Stimulated activated naive B cell treated with anti-CD40 and anti-IgM and Interleukin-4, amounts not matched to agents 10 μg/mL and 1 μg/mL and 100 μg/mL, for 72 hours (primary cell): Measurements from ENCODE around the gene TMCC2.

Experiments
- ATAC-seq, 2 donors: fragments of 150-1000 bp; cut with Tn5 transposase; replicated peaks; 2 replicates each; pipeline ENCODE4 v1.10.0; 2021; ENCODE audit warnings: moderate library complexity in 1 of 2
- DNase-seq: peaks from one replicate; pipeline ENCODE4 v3.0.0; 2021
- H3K27ac Mint-ChIP-seq: one replicate; pipeline ENCODE4 v1.8.0; 2022; ENCODE audit warnings: mild to moderate bottlenecking, mixed read lengths
- H3K27me3 Mint-ChIP-seq, 2 donors: one replicate each; pipeline ENCODE4 v1.8.0; 2022; ENCODE audit warnings: mixed read lengths in 2 of 2
- H3K36me3 Mint-ChIP-seq, 2 donors: one replicate each; pipeline ENCODE4 v1.8.0; 2022; ENCODE audit warnings: mixed read lengths in 2 of 2, mild to moderate bottlenecking in 1 of 2
- H3K4me1 Mint-ChIP-seq, 2 donors: one replicate each; pipeline ENCODE4 v1.8.0; 2022; ENCODE audit warnings: mixed read lengths in 2 of 2, mild to moderate bottlenecking in 1 of 2
- H3K4me3 Mint-ChIP-seq, 2 donors: one replicate each; pipeline ENCODE4 v1.8.0; 2022; ENCODE audit warnings: mild to moderate bottlenecking in 2 of 2, mixed read lengths in 2 of 2, moderate library complexity in 1 of 2
- H3K9me3 Mint-ChIP-seq, 2 donors: one replicate each; pipeline ENCODE4 v1.8.0; 2022; ENCODE audit warnings: mixed read lengths in 2 of 2, mild to moderate bottlenecking in 1 of 2

TMCC2 gene

GRCh38 chr1:205267306-205267902 lies 39.7 kb downstream of the TMCC2 start:
- no peak overlapping the region for H3K4me3 Mint-ChIP-seq
- H3K4me1 Mint-ChIP-seq: peaks cover 11% of the 10 kb centered on the region in 2 donors
- DNase-seq (no peak), ATAC-seq (no peak)
- H3K27me3 Mint-ChIP-seq: peaks cover 5 to 17% of the 10 kb centered on the region in 2 donors
- peak overlapping the region; percentile 10 for H3K27ac Mint-ChIP-seq
- peaks cover 4 to 11% of the 10 kb centered on the region in 2 donors for H3K36me3 Mint-ChIP-seq
- no peaks in the 10 kb centered on the region for H3K9me3 Mint-ChIP-seq

GRCh38 chr1:205268846-205269680 lies 41.3 kb downstream of the TMCC2 start:
- no peak overlapping the region for H3K4me3 Mint-ChIP-seq
- ATAC-seq: no peak
- no peaks in the 10 kb centered on the region for H3K9me3 Mint-ChIP-seq
- no peak overlapping the region for H3K27ac Mint-ChIP-seq
- H3K4me1 Mint-ChIP-seq: peaks cover 17% of the 10 kb centered on the region in 2 donors
- H3K27me3 Mint-ChIP-seq: peaks cover 5 to 6% of the 10 kb centered on the region in 2 donors
- DNase-seq: no peak
- H3K36me3 Mint-ChIP-seq: peaks cover 4 to 11% of the 10 kb centered on the region in 2 donors

DNA sequence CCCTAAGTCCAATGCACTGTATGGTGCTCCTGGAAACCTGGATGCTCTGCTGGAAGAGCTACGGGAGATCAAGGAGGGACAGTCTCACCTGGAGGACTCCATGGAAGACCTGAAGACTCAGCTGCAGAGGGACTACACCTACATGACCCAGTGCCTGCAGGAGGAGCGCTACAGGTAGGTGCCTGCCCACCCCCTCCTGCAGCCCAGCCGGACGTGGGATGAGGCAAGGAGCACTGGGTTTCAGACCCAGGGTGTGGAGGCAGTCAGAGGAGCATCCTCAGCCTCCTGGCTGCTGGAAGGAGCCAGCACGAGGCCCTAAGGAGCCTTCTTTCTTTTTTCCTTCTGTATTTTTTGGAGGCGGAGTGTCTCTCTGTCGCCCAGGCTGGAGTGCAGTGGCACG lies 42.0 kb downstream of the TMCC2 start:
- H3K36me3 Mint-ChIP-seq: peaks cover 4 to 11% of the 10 kb centered on the region in 2 donors
- no peak overlapping the region for H3K27ac Mint-ChIP-seq
- DNase-seq (no peak), ATAC-seq (no peak)
- peaks cover 19 to 24% of the 10 kb centered on the region in 2 donors for H3K4me1 Mint-ChIP-seq
- no peaks in the 10 kb centered on the region for H3K9me3 Mint-ChIP-seq
- no peak overlapping the region for H3K4me3 Mint-ChIP-seq
- H3K27me3 Mint-ChIP-seq: peaks cover 5 to 6% of the 10 kb centered on the region in 2 donors

- Mint-ChIP-seq H3K9me3 (no peaks in the 10 kb centered on the region), H3K27me3 (peaks cover 5 to 6% of the 10 kb centered on the region in 2 donors), H3K4me1 (peaks cover 23 to 29% of the 10 kb centered on the region in 2 donors), H3K36me3 (peaks cover 4 to 11% of the 10 kb centered on the region in 2 donors), H3K27ac (no peak overlapping the region), H3K4me3 (no peak overlapping the region)
- DNase-seq: no peak
- no peak for ATAC-seq
Observed at GRCh38 chr1:205270271-205270670, 42.5 kb downstream of the TMCC2 start.

- H3K27ac Mint-ChIP-seq: no peak overlapping the region
- H3K9me3 Mint-ChIP-seq: no peaks in the 10 kb centered on the region
Observed at GRCh38 chr1:205270764-205271163, 43.0 kb downstream of the TMCC2 start.

DNA sequence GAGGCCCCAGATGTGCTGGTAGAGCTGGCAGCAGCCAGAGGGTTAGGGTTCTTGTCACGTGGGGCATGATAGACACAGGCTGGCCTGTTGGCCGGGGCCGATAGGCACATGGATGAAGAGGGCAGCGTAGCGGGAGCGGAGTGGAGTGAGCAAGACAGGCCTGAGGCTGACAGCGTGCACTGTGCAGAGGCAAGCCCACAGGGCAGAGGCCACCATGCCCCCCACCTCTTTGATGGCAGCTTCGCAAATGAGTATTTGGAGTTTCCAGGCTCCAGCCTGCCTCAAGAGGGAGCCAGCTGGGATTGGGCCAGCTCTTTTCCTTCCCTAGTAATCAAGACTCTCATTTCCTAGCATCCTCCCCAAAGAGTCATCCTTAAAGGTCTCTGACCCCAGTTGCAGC lies 43.5 kb downstream of the TMCC2 start:
- H3K4me3 Mint-ChIP-seq: no peak overlapping the region

More at GRCh38 chr1:205270764-205271163, 43.0 kb downstream of the TMCC2 start:
- peaks cover 26 to 34% of the 10 kb centered on the region in 2 donors for H3K4me1 Mint-ChIP-seq
- no peak for ATAC-seq
- H3K27me3 Mint-ChIP-seq: peaks cover 5 to 6% of the 10 kb centered on the region in 2 donors
- DNase-seq: no peak
- H3K36me3 Mint-ChIP-seq: peaks cover 4 to 11% of the 10 kb centered on the region in 2 donors
- no peak overlapping the region for H3K4me3 Mint-ChIP-seq

DNA sequence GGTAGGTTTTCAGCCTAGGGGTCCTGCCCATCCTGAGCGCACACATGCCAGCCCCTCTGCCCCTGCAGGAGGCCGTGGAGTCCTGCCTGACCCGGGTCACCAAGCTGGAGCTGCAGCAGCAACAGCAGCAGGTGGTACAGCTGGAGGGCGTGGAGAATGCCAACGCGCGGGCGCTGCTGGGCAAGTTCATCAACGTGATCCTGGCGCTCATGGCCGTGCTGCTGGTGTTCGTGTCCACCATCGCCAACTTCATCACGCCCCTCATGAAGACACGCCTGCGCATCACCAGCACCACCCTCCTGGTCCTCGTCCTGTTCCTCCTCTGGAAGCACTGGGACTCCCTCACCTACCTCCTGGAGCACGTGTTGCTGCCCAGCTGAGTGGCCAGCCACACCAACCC lies 44.0 kb downstream of the TMCC2 start:
- H3K4me1 Mint-ChIP-seq: peaks cover 34 to 43% of the 10 kb centered on the region in 2 donors
- no peak for ATAC-seq
- peaks cover 4 to 11% of the 10 kb centered on the region in 2 donors for H3K36me3 Mint-ChIP-seq
- no peak overlapping the region for H3K4me3 Mint-ChIP-seq
- no peaks in the 10 kb centered on the region for H3K9me3 Mint-ChIP-seq
- DNase-seq: no peak
- peaks cover 5 to 6% of the 10 kb centered on the region in 2 donors for H3K27me3 Mint-ChIP-seq
- H3K27ac Mint-ChIP-seq: no peak overlapping the region

More for the DNA sequence above, 43.5 kb downstream of the TMCC2 start:
- Mint-ChIP-seq H3K27me3 (peaks cover 5 to 6% of the 10 kb centered on the region in 2 donors), H3K36me3 (peaks cover 4 to 11% of the 10 kb centered on the region in 2 donors), H3K9me3 (no peaks in the 10 kb centered on the region), H3K4me1 (peaks cover 30 to 38% of the 10 kb centered on the region in 2 donors), H3K27ac (no peak overlapping the region)
- ATAC-seq (no peak), DNase-seq (no peak)

DNA sequence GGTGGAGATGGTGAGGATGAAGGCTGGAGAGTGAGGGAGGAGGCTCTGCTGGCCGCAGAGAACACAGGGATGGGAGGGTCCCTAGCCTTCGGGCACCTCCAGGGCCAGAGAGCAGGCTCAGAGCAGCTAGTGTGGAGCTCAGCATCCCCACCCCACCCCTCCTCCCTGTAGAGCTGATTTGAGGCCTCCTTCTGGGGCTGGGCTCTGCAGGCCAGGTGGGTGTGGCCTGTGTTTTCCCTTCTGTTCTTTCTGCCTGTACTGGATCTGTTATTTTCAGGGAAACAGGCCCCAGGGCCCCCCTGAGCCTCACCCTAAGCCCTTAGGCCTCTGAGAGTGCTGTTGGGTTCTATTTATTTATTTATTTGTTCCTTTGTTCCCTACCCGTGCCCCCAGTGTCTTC lies 44.8 kb downstream of the TMCC2 start:
- Mint-ChIP-seq H3K36me3 (peaks cover 4 to 11% of the 10 kb centered on the region in 2 donors), H3K9me3 (no peaks in the 10 kb centered on the region), H3K4me1 (peaks cover 31 to 48% of the 10 kb centered on the region in 2 donors), H3K4me3 (no peak overlapping the region), H3K27me3 (peaks cover 5 to 6% of the 10 kb centered on the region in 2 donors), H3K27ac (no peak overlapping the region)
- ATAC-seq (no peak), DNase-seq (no peak)

- Mint-ChIP-seq H3K27ac (no peak overlapping the region), H3K4me1 (peaks cover 34 to 55% of the 10 kb centered on the region in 2 donors), H3K27me3 (peaks cover 0 to 5% of the 10 kb centered on the region in 2 donors), H3K4me3 (peak overlapping the region in 1 of 2 donors; percentile 39), H3K36me3 (peaks cover 4 to 11% of the 10 kb centered on the region in 2 donors), H3K9me3 (no peaks in the 10 kb centered on the region)
- DNase-seq (peak; percentile 72), ATAC-seq (peak; percentile 78 to 83)
Observed at GRCh38 chr1:205273551-205273982, 45.8 kb downstream of the TMCC2 start.

DNA sequence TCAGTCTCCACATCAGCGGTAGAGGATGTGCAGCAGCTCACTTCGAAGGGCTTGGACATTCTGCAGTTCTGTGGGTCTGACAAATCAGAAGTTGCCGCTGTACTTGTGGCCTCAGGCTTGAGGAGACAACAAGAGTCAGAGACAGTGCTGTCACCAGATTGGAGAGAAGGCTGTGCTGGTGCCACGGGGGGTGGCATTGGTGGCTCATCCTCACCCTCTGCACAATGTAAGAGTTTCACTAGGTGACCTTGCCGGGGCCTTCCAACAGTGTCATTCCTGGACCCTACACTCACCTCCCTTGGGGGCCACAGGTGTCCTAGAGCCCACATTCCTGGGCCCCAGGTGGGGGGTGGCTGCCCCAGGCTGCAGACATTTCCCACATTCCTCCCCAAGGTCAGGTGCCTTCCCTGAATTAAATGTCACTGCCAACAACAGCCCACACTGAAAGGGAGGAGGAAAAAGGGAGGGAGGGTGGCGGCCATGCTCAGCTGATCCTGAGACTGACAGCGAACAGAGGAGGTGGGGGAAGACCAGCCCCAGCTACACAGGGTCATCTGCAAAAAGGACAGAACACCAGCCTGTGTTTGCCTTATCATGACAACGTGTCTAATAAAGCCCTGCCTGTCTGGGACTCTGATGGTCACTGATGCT lies 46.4 kb downstream of the TMCC2 start:
- peak overlapping the region; percentile 47 for H3K27ac Mint-ChIP-seq
- peak overlapping the region; percentile 21 to 39 for H3K4me3 Mint-ChIP-seq
- no peaks in the 10 kb centered on the region for H3K9me3 Mint-ChIP-seq
- peaks cover 38 to 61% of the 10 kb centered on the region in 2 donors for H3K4me1 Mint-ChIP-seq
- DNase-seq (peak; percentile 39), ATAC-seq (peak; percentile 70 to 77)
- no peaks in the 10 kb centered on the region for H3K27me3 Mint-ChIP-seq
- peaks cover 0 to 11% of the 10 kb centered on the region in 2 donors for H3K36me3 Mint-ChIP-seq

GRCh38 chr1:205275133-205275532 lies 47.4 kb downstream of the TMCC2 start:
- H3K27me3 Mint-ChIP-seq: no peaks in the 10 kb centered on the region
- H3K27ac Mint-ChIP-seq: peak overlapping the region; percentile 42
- H3K4me3 Mint-ChIP-seq: no peak overlapping the region
- no peaks in the 10 kb centered on the region for H3K9me3 Mint-ChIP-seq
- no peak for ATAC-seq
- peaks cover 45 to 71% of the 10 kb centered on the region in 2 donors for H3K4me1 Mint-ChIP-seq
- no peak for DNase-seq
- H3K36me3 Mint-ChIP-seq: peaks cover 0 to 11% of the 10 kb centered on the region in 2 donors

DNA sequence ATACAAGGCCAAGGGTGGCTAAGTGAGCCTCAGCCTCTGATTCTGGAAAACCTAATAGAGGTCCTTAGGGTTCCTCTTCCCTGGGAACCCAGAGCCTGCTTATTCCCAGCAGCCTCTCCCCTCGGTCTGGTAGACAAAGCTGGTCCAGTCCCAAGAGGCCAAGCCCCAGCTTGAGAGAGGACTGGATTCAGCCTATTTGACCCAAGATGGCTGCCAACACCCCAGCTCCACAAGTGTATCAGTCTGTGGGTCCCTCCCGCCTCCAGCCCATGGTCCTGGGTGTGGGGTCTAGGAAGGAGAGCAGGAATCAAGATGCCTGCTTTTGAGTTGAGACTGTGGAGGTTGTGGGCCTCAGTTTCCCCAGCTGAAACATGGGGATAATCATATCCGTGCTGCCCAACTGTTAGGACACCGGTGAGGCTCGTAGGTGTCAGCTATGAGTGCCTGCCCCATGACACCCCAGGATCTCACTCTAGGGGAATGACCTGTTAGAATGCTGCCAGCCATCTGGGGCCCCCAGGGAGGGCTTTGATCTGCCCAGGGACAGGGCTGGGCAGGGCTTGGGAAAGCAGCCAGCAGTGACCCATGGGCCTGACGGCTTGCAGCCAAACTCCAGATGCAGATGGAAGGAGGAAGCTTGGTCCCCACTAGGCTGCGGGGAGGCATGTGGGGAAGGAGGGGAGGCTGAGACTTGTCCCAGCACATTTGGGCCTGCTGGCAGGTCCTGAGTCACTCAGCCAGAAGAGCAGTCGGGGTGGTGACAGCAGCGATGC lies 48.4 kb downstream of the TMCC2 start:
- Mint-ChIP-seq H3K9me3 (no peaks in the 10 kb centered on the region), H3K4me3 (no peak overlapping the region), H3K4me1 (peaks cover 46 to 77% of the 10 kb centered on the region in 2 donors), H3K36me3 (peaks cover 0 to 2% of the 10 kb centered on the region in 2 donors), H3K27ac (peak overlapping the region; percentile 84), H3K27me3 (no peaks in the 10 kb centered on the region)
- ATAC-seq (no peak), DNase-seq (no peak)

GRCh38 chr1:205276689-205277065 lies 48.9 kb downstream of the TMCC2 start:
- H3K27me3 Mint-ChIP-seq: no peaks in the 10 kb centered on the region

More at GRCh38 chr1:205276689-205277065, 48.9 kb downstream of the TMCC2 start:
- DNase-seq (no peak), ATAC-seq (no peak)
- peaks cover 46 to 78% of the 10 kb centered on the region in 2 donors for H3K4me1 Mint-ChIP-seq
- no peak overlapping the region for H3K4me3 Mint-ChIP-seq
- peak overlapping the region; percentile 9 for H3K27ac Mint-ChIP-seq
- no peaks in the 10 kb centered on the region for H3K9me3 Mint-ChIP-seq
- H3K36me3 Mint-ChIP-seq: no peaks in the 10 kb centered on the region
